IPS-18a (cell line): ENCODE results near the gene ANKFN1.
"Not testable (repeated sequence)": the region's sequence is repeated elsewhere in the genome, so short reads cannot be mapped to it uniquely, and the experiment has no call there.

Experiments
- H3K27ac ChIP-seq: one replicate; pipeline ENCODE4 v1.5.1; 2013; ENCODE audit warnings: low read length
- H3K27me3 ChIP-seq: one replicate; pipeline ENCODE4 v1.6.1; 2013; ENCODE audit warnings: mild to moderate bottlenecking, low read length; ENCODE audit not compliant: control insufficient read depth, insufficient read depth
- H3K36me3 ChIP-seq: one replicate; pipeline ENCODE4 v1.6.1; 2013; ENCODE audit warnings: low read depth, low read length; ENCODE audit not compliant: control insufficient read depth
- H3K4me1 ChIP-seq: one replicate; pipeline ENCODE4 v1.6.1; 2013; ENCODE audit warnings: low read depth, low read length; ENCODE audit not compliant: control insufficient read depth
- H3K4me3 ChIP-seq: one replicate; pipeline ENCODE4 v1.5.1; 2013; ENCODE audit warnings: low read length
- H3K9ac ChIP-seq: one replicate; pipeline ENCODE4 v1.6.1; 2013; ENCODE audit warnings: mild to moderate bottlenecking, low read length, moderate library complexity
- H3K9me3 ChIP-seq: one replicate; pipeline ENCODE4 v1.6.1; 2013; ENCODE audit warnings: low read depth, low read length; ENCODE audit not compliant: control insufficient read depth

Gene ANKFN1

DNA sequence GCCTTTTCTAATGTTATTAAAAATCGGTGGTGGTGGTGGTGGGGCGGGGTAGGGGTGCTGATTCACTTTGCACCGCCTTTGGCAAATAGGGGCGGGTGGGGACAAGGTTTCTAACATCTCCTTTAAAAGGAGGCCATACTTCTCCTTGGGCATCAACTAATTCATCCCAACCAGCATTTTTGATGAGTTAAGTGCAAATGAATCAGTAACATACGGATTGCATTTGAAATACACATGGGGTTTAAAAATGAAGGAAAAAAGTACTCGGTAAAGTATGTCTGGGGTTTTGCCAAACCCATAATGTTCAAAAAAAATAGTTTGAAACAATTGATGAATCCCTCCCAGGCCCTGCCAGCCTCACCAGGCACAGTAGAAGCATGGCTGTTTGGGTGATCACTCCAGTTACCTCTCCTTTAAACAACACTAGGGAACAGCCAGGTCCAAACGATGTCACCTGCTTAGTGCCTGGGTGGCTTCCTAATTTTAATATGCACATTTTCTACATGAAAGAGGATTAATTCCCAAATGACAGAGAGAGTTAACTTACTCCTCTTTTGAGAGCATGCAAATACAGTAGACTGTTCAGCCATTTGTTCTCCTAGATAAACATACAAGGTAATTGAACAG lies 107.2 kb downstream of the ANKFN1 start:
- no peaks in the 10 kb centered on the region for H3K9me3 ChIP-seq
- H3K9ac ChIP-seq, result no peak overlapping the region
- H3K36me3 ChIP-seq, result no peaks in the 10 kb centered on the region
- H3K4me3 ChIP-seq, result no peak overlapping the region
- H3K27me3 ChIP-seq, result no peaks in the 10 kb centered on the region
- peaks cover 8% of the 10 kb centered on the region for H3K4me1 ChIP-seq
- H3K27ac ChIP-seq, result no peak overlapping the region

DNA sequence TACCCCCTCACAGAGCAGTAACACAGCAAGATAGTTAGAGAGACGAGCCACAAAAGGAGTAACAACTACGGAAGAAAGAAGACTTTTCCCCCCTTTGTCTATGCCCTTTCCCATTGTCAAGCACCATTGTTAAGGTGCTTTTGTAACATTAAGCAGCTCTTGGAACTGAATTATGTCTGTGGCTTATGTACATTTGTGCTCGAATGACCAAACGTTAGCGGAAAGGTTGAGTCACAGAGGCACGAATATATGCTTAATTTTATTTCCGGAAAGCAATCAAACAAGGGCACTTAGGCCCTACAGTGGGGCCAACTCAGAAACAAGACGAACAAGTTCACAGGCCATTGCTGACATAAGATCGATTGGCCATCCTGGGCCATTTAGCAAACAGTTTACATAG lies 109.5 kb downstream of the ANKFN1 start:
- H3K9ac ChIP-seq, result no peak overlapping the region
- no peaks in the 10 kb centered on the region for H3K27me3 ChIP-seq
- H3K36me3 ChIP-seq, result no peaks in the 10 kb centered on the region
- H3K4me3 ChIP-seq, result no peak overlapping the region
- no peaks in the 10 kb centered on the region for H3K9me3 ChIP-seq
- H3K4me1 ChIP-seq, result peaks cover 8% of the 10 kb centered on the region
- no peak overlapping the region for H3K27ac ChIP-seq

DNA sequence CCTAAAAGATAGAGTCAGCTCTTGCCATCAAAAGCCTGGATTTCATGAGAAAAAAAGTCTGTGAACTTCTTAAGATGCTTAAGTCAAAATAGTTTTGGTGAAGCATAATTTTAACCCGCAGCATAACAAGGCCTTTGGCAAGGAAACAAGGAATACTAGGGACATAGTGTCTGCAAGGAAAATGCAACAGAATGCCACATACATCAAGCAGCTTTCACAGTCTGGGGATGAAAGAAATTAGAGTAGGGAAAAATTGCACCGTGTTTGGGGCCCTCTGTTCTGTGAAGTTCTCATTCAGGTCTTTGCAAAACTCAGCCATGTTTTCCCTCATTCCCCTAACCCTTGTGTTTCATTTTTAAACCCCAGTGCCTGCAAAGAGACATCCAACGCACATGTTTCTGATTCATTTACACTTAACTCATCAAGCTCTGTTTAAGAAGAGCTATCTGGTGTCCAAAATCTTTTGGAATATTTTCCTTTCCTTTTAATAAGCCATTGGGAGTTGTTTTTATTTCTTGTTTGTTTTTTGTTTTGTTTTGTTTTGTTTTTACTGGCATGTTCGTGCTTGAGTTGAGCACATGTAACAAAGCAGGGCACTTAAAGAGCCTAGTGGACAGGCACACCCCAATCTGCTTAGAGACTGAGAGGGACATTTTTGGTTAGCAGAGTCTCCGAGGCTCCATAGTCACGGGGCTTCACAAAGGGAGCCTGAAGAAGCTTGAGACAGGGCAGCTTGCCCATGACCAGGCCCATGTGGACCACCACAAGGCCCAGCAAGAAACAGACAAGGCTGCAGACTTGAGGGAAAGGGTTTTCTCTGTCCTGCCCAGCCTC lies 116.5 kb downstream of the ANKFN1 start:
- no peak overlapping the region for H3K4me3 ChIP-seq
- no peaks in the 10 kb centered on the region for H3K4me1 ChIP-seq
- H3K9me3 ChIP-seq, result no peaks in the 10 kb centered on the region
- H3K36me3 ChIP-seq, result no peaks in the 10 kb centered on the region
- H3K9ac ChIP-seq, result no peak overlapping the region
- H3K27ac ChIP-seq, result no peak overlapping the region
- no peaks in the 10 kb centered on the region for H3K27me3 ChIP-seq

DNA sequence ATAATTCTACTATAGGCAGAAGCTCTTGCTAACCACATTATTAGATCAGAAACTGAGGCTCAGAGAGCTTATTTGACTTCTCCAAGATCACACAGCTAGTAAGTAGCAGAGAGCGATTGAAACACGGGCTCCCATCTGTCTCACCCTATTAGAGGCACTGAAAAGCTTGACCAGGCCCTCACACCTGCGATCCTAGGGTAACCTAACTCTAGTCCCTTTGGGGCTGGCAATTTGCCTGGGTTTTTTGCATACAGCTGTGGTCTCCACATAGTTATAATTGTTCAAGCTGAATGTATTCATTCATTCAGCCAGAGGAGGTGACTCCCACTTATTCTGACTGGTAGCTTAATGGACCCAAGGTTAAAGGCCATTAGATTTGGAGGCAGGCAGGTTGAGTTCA lies 121.2 kb downstream of the ANKFN1 start:
- no peaks in the 10 kb centered on the region for H3K27me3 ChIP-seq
- no peak overlapping the region for H3K9ac ChIP-seq
- H3K27ac ChIP-seq, result no peak overlapping the region
- H3K36me3 ChIP-seq, result no peaks in the 10 kb centered on the region
- H3K4me3 ChIP-seq, result no peak overlapping the region
- H3K9me3 ChIP-seq, result no peaks in the 10 kb centered on the region
- no peaks in the 10 kb centered on the region for H3K4me1 ChIP-seq

DNA sequence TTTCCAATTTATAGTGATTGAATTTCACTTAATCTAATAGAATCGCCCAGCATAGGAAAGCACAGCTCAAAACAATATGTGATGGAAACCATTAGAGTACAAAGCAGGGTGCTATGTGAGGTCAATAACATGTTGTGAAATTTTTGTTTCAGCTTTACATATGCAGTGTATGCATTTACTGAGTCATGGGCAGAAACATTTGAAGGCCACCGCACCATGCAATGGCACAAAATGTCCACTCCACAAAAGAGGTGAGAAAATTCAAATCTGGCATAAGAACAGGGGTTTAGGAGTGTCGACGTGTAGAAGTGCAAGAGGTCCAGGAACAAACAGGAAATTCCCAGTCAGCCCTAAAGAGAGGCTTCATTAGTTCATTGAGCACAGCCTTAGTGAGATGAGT lies 131.2 kb downstream of the ANKFN1 start:
- Histone ChIP-seq H3K27me3 (no peaks in the 10 kb centered on the region), H3K4me1 (no peaks in the 10 kb centered on the region), H3K9me3 (no peaks in the 10 kb centered on the region), H3K27ac (no peak overlapping the region), H3K4me3 (no peak overlapping the region), H3K36me3 (no peaks in the 10 kb centered on the region), H3K9ac (no peak overlapping the region)

DNA sequence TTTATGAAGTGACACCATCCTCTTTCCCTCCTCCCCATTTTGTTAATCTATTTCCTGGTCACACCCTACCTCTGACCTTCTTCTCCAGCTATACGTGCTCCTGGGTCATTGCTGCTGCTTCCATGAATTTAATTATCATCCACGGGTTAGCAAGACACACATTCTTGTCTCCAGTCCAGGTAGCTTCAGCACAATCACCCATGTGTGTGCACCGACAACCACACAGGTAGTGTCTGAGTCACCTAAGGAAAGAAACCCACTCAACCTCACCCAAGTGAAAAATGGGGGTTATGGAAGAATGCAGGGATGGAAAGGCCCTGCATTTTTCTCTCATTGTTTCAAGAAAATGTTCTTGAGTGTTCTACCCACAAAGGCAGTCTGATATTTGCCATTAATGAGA lies 135.5 kb downstream of the ANKFN1 start:
- H3K27me3 ChIP-seq, H3K4me1 ChIP-seq, H3K27ac ChIP-seq, H3K9me3 ChIP-seq, H3K36me3 ChIP-seq, H3K4me3 ChIP-seq, H3K9ac ChIP-seq: not testable (repeated sequence)

DNA sequence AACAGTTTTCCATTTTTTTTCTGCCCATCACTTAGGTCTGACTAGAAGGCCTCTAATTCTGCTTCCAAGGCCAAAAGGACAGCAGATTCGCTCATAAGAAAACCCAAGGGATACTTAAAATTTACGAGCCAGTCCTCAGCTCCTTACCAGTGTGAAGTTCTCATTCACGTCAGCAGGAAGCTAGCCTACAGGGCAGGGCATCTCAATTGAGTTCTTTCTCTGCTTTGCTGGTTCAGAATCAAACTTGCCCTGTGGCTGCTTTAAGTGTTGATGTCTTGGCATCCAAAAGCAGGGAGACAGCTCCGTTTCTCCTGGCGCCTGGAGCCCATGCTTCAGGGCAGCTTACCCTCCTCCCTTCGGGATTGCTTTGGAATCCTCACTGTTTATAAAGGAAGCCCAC lies 136.0 kb downstream of the ANKFN1 start:
- Histone ChIP-seq H3K4me3 (no peak overlapping the region), H3K27ac (no peak overlapping the region), H3K36me3 (no peaks in the 10 kb centered on the region), H3K4me1 (no peaks in the 10 kb centered on the region), H3K27me3 (no peaks in the 10 kb centered on the region), H3K9ac (no peak overlapping the region), H3K9me3 (no peaks in the 10 kb centered on the region)

DNA sequence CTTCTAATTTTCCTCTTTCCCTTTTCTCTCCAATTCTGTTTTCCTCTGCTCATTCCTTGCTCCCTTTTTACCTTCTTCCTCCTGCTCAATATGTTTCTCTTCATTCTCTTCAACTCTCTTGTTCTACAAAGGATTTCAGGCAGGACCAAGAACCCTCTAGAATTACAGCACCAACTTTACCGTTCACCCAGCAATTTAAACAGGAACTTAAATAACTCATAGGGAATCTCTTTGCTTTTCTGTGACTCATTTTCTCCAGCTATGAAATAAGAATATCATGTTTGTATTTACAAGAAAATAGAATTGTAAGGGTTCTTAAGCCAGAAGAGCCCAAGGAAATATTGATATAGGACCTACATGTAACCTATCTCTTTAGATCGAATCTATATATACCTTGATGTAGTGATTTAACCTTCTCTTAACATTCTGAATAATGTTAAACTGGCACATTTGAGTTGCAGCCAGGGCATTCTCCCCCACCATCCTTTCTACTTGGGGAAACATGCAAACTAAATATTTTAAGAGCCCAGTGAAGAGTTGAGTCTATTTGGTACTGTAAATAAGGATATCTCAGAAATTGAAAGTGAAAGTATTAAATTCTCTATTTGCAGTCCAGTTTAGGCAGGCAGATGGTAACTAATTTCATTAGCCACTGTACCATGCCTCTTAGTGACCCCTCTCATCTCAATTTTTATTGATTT lies 137.0 kb downstream of the ANKFN1 start:
- H3K36me3 ChIP-seq, result no peaks in the 10 kb centered on the region
- H3K9ac ChIP-seq, result no peak overlapping the region
- H3K9me3 ChIP-seq, result no peaks in the 10 kb centered on the region
- H3K4me1 ChIP-seq, result no peaks in the 10 kb centered on the region
- H3K27me3 ChIP-seq, result no peaks in the 10 kb centered on the region
- H3K4me3 ChIP-seq, result no peak overlapping the region
- no peak overlapping the region for H3K27ac ChIP-seq

DNA sequence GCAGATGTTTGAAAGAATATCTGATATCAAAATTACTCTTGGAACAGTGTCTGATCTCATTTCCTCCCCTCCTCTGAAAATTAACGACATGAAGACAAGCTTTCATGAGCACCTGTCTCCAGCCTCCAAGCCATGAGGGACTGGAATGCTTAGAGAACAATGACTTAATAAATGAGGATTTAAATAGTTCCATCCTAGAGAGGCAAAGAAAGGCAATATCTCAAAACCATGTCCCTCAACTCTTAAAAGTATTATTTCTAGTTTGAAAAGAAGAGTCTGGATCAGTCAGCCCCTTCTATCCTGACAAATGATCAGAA lies 137.5 kb downstream of the ANKFN1 start:
- Histone ChIP-seq H3K9ac (no peak overlapping the region), H3K9me3 (no peaks in the 10 kb centered on the region), H3K4me1 (no peaks in the 10 kb centered on the region), H3K36me3 (no peaks in the 10 kb centered on the region), H3K4me3 (no peak overlapping the region), H3K27me3 (no peaks in the 10 kb centered on the region), H3K27ac (no peak overlapping the region)

DNA sequence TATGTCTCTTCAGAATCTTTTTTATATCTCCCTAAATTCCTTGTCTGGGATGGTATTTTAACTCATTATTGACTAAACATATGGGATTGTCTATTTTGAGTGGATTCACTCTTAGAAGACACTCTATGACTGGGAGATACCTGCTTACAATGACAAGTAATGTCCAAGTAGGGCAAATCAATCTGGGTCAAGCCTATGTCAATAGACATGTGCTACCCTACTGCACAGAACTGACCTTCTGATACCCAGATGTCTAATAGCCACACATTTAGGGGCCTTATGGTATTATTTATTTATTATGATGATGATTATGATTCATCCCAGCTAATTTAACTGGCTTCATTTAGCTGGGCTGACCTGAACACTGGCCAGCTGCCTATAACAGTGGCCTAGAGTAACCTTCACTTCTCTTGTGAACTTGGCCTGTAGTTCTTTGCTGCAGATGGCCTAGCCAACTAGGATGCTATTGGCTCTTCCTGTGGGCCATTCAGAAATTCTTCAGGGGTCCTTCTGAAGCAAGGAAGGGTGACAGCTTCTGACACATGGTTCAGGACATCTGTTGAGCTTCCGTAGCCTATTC lies 138.0 kb downstream of the ANKFN1 start:
- H3K9ac ChIP-seq, result no peak overlapping the region
- H3K36me3 ChIP-seq, result no peaks in the 10 kb centered on the region
- no peaks in the 10 kb centered on the region for H3K4me1 ChIP-seq
- H3K9me3 ChIP-seq, result no peaks in the 10 kb centered on the region
- no peak overlapping the region for H3K4me3 ChIP-seq
- H3K27ac ChIP-seq, result no peak overlapping the region
- H3K27me3 ChIP-seq, result no peaks in the 10 kb centered on the region

DNA sequence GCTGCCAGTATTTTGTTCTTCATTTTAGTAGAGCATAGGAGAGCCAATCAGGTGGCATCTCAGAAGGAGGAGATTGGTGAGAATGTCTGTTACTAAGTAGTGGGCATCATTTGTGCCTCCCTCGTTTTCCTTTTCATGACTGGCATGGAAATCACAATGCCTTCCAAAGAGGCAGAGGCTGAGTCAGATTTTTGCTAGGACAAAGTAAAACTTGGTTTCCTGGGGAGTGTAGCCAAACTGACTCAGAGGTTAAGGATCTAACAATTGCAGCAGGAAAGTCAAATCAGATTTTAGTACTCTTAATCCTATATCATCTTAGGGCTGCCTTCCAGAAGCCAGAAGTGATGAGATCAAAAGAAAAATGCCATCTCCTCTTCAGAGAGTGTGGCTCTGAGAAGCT lies 138.7 kb downstream of the ANKFN1 start:
- H3K36me3 ChIP-seq, result no peaks in the 10 kb centered on the region
- H3K4me3 ChIP-seq, result no peak overlapping the region
- no peak overlapping the region for H3K27ac ChIP-seq
- H3K4me1 ChIP-seq, result no peaks in the 10 kb centered on the region
- H3K27me3 ChIP-seq, result no peaks in the 10 kb centered on the region
- H3K9me3 ChIP-seq, result no peaks in the 10 kb centered on the region
- H3K9ac ChIP-seq, result no peak overlapping the region
